Panc1 (cell line): ENCODE data around the gene NPRL2. TPM values are rescaled to one million over a fixed set of nuclear protein-coding genes. Genes with fewer than 3 reads are reported as not detected.

Source experiments
- ATAC-seq: fragments of 200-7000 bp; cut with Tn5 transposase; 2 replicates; pipeline ENCODE4 v1.9.1; 2020; ENCODE audit warnings: mild to moderate bottlenecking, moderate library complexity
- BruUV-seq: library from RNA; stranded (reverse); fragments of 400-500 nt; replicated peaks from 2 replicates; lab custom pipeline; 2021; lab: Mats Ljungman, UMichigan
- CTCF ChIA-PET: fragments of 300-600 bp; sonication (Branson Sonifier 250); formaldehyde crosslinking; loops from one replicate; lab custom pipeline; 2022; ENCODE audit warnings: antibody characterized with exemption; lab: Charles Lee
- POLR2A ChIA-PET: fragments of 300-600 bp; sonication (Branson Sonifier 250); formaldehyde crosslinking; loops from one replicate; lab custom pipeline; 2022; ENCODE audit warnings: antibody characterized with exemption; lab: Charles Lee
- DNase-seq: peaks from one replicate; pipeline ENCODE4 v3.0.0-alpha.2; 2010; ENCODE audit warnings: low read depth, low spot score
- H3K27ac ChIP-seq: 2 replicates; pipeline ENCODE4 v1.5.1; 2011; ENCODE audit warnings: mild to moderate bottlenecking, low read length, inconsistent platforms
- H3K27me3 ChIP-seq: fragments of 200-500 bp; sonication (Bioruptor generic); 2 replicates; pipeline ENCODE4 v1.6.0; 2014; ENCODE audit warnings: low read length, inconsistent platforms; ENCODE audit not compliant: control insufficient read depth, insufficient read depth
- H3K36me3 ChIP-seq: fragments of 200-500 bp; sonication (Bioruptor generic); 2 replicates; pipeline ENCODE4 v1.5.1; 2014; ENCODE audit warnings: inconsistent platforms, mild to moderate bottlenecking, low read length, moderate library complexity; ENCODE audit not compliant: control insufficient read depth, insufficient read depth
- H3K4me1 ChIP-seq: 2 replicates; pipeline ENCODE4 v1.5.1; 2011; ENCODE audit warnings: inconsistent platforms, mild to moderate bottlenecking, low read length, moderate library complexity; ENCODE audit not compliant: control insufficient read depth, insufficient read depth
- H3K4me3 ChIP-seq, 2 experiments: 2 replicates each; pipeline ENCODE4 v1.5.1; 2011 to 2012; ENCODE audit warnings: low read depth in 2 of 2, low read length in 2 of 2, mild to moderate bottlenecking in 2 of 2, inconsistent platforms in 1 of 2, moderate library complexity in 1 of 2
- H3K9me3 ChIP-seq: fragments of 200-500 bp; sonication (Bioruptor generic); 2 replicates; pipeline ENCODE4 v1.5.1; 2014; ENCODE audit warnings: low read depth, mild to moderate bottlenecking, inconsistent platforms, low read length, moderate library complexity; ENCODE audit not compliant: control insufficient read depth, insufficient read depth
- CTCF ChIP-seq: fragments of 450-650 bp; IDR thresholded peaks from 2 replicates; pipeline ENCODE4 v1.5.1; 2017; ENCODE audit warnings: mild to moderate bottlenecking
- POLR2AphosphoS5 ChIP-seq: IDR thresholded peaks from 2 replicates; pipeline ENCODE4 v1.6.1; 2012; ENCODE audit warnings: mild to moderate bottlenecking, low read depth, low read length, moderate library complexity
- REST ChIP-seq, 2 experiments: IDR thresholded peaks; 2 replicates each; pipeline ENCODE4 v1.6.1; 2011 to 2012; ENCODE audit warnings: low read depth in 2 of 2, control low read depth in 1 of 2, low read length in 1 of 2, mild to moderate bottlenecking in 1 of 2, moderate library complexity in 1 of 2; ENCODE audit not compliant: insufficient read depth in 1 of 2
- SIN3A ChIP-seq: IDR thresholded peaks from 2 replicates; pipeline ENCODE4 v1.6.1; 2012; ENCODE audit warnings: low read depth, mild to moderate bottlenecking, low read length, moderate library complexity, borderline replicate concordance; ENCODE audit not compliant: insufficient read depth
- TCF7L2 ChIP-seq: IDR thresholded peaks from 2 replicates; pipeline ENCODE4 v1.6.1; 2011; ENCODE audit warnings: mild to moderate bottlenecking, low read depth, low read length, inconsistent platforms
- in situ Hi-C: cut with HindIII; loops from 2 replicates; pipeline ENCODE4 v1.10.0; 2016; ENCODE audit warnings: low sequenced_read_pairs, low pct_unique_long_range_greater_than_20kb
- intact Hi-C: fragments of 100-400 bp; cut with micrococcal nuclease; formaldehyde crosslinking; loops from one replicate; pipeline ENCODE4 v1.10.0; 2022; ENCODE audit not compliant: unreplicated experiment
- total RNA-seq: library from RNA; stranded (reverse); gene quantifications from one replicate; pipeline ENCODE4 v1.2.1, GENCODE V29; 2021; ENCODE audit not compliant: unreplicated experiment

The NPRL2 gene
- total RNA-seq, 1 experiment from 2014 or later = 14.6 TPM

DNA sequence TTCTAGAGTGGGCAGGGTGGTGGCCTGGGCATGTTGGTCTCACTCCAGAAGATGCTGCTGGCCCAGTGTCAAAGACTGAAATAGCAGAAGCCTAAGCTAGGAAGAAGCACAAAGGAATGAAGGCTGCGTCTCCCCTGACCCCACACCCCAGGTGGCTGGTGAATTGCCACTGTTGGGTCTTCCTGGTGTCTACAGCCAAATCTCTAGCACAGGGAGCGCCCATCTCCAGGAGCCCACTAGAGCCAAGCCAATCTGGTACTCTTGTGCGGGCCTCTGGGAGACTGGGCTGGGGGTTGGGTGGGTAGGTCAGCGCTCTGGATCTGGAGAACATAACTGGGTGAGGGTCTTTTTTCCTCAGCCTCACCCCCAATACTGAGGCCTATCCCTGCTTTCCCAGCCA lies 23.4 kb downstream of the NPRL2 start:
- CTCF ChIA-PET = no interaction called here
- DNase-seq (no peak), ATAC-seq (no peak)
- Histone ChIP-seq H3K4me1 (peaks cover 25% of the 10 kb centered on the region), H3K36me3 (peaks cover 11% of the 10 kb centered on the region), H3K9me3 (no peaks in the 10 kb centered on the region), H3K4me3 (peak overlapping the region; percentile 87 to 89), H3K27ac (peak overlapping the region; percentile 89), H3K27me3 (no peaks in the 10 kb centered on the region)
- POLR2A ChIA-PET = no interaction called here
- in situ Hi-C loops = no loop called here
- TF ChIP-seq CTCF (no peak), POLR2AphosphoS5 (no peak), REST (IDR thresholded peaks at IDR 0.05; ENCODE audit: insufficient read depth in 1 of 2, low read depth in 2 of 2, low read length in 1 of 2) (no peak), SIN3A (no peak), TCF7L2 (no peak)
- no TSS peak for BruUV-seq
- intact Hi-C loops = no loop called here

DNA sequence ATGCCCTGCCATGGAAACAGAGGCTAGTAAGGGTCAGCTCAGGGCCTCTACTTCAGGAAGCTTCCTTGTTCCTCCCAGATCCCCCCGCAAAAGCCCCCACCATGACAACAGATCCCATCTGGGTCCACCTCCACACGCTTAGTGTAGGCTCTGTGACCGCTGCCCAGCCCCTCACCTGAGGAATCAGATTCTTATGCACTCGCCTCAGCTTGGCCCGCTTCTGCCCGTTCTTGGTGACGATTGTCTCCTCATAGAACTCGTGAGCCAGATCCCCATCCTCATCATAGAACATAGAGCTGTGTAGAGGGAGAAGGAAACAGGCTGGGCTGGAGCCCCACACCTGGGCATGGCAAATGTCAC lies 24.4 kb downstream of the NPRL2 start:
- Histone ChIP-seq H3K27me3 (no peaks in the 10 kb centered on the region), H3K4me3 (no peak overlapping the region), H3K4me1 (peaks cover 27% of the 10 kb centered on the region), H3K27ac (no peak overlapping the region), H3K9me3 (no peaks in the 10 kb centered on the region), H3K36me3 (peaks cover 11% of the 10 kb centered on the region)
- in situ Hi-C loops = no loop called here
- no peak for ATAC-seq
- intact Hi-C loops = no loop called here
- CTCF ChIA-PET = no interaction called here
- POLR2A ChIA-PET = no interaction called here
- no TSS peak for BruUV-seq
- no peak for TF ChIP-seq TCF7L2
- no peak for TF ChIP-seq CTCF
- no peak for TF ChIP-seq REST (IDR thresholded peaks at IDR 0.05; ENCODE audit: insufficient read depth in 1 of 2, low read depth in 2 of 2, low read length in 1 of 2)
- TF ChIP-seq SIN3A = no peak
- no peak for TF ChIP-seq POLR2AphosphoS5
- no peak for DNase-seq
